HCT116 (cell line): ENCODE results near the gene NINJ1. TPM values are rescaled to one million over a fixed set of nuclear protein-coding genes. Genes with fewer than 3 reads are reported as not detected.

Experiments used
- ATAC-seq: fragments of 200-7000 bp; cut with Tn5 transposase; 2 replicates; pipeline ENCODE4 v1.9.1; 2020; ENCODE audit warnings: mild to moderate bottlenecking, moderate library complexity
- BruUV-seq: library from RNA; stranded (reverse); fragments of 400-500 nt; replicated peaks from 2 replicates; lab custom pipeline; 2021; lab: Mats Ljungman, UMichigan
- CTCF ChIA-PET: fragments of 300-600 bp; sonication (Branson Sonifier 250); formaldehyde crosslinking; loops from one replicate; lab custom pipeline; 2021; ENCODE audit warnings: antibody characterized with exemption; lab: Charles Lee
- POLR2A ChIA-PET: fragments of 300-600, 350-600 bp; sonication (Branson Sonifier 250); formaldehyde crosslinking; loops from one replicate; lab custom pipeline; 2021; ENCODE audit warnings: antibody characterized with exemption; lab: Charles Lee
- RAD21 ChIA-PET, 2 experiments: fragments of 300-600 bp; sonication (Branson Sonifier 250); formaldehyde crosslinking; loops; one replicate each; lab custom pipeline; 2023; ENCODE audit warnings: low total read pairs in 2 of 2; ENCODE audit not compliant: uncharacterized antibody in 2 of 2, unreplicated experiment in 2 of 2, low non-redundant PET in 1 of 2; lab: Charles Lee
- DNase-seq: peaks from one replicate; pipeline ENCODE4 v3.0.0-alpha.2; 2010; ENCODE audit warnings: low read depth, low spot score
- H2AFZ ChIP-seq: fragments of 200-600 bp; shearing (Covaris generic), sonication (generic); 2 replicates; pipeline ENCODE4 v1.6.1; 2017; ENCODE audit warnings: low read depth, mixed run types, mixed read lengths, antibody characterized with exemption, low read length; ENCODE audit not compliant: poor library complexity, severe bottlenecking
- H3K27ac ChIP-seq: 2 replicates; pipeline ENCODE4 v1.5.1; 2012; ENCODE audit warnings: low read depth, low read length
- H3K27me3 ChIP-seq: fragments of 200-600 bp; sonication (generic); 2 replicates; pipeline ENCODE4 v1.6.1; 2016; ENCODE audit warnings: mixed run types, low read length, mixed read lengths; ENCODE audit not compliant: insufficient read depth
- H3K36me3 ChIP-seq, 2 experiments: fragments of 200-500 bp in 1 of 2; fragments of 200-600 bp in 1 of 2; sonication (Bioruptor generic) in 1 of 2; sonication (generic) in 1 of 2; 2 replicates each; pipeline versions ENCODE4 v1.5.1 to v1.6.1; 2014 to 2016; ENCODE audit warnings: low read length in 2 of 2, inconsistent platforms in 1 of 2, mixed read lengths in 1 of 2, mixed run types in 1 of 2; ENCODE audit not compliant: insufficient read depth in 2 of 2, control insufficient read depth in 1 of 2
- H3K4me1 ChIP-seq, 2 experiments: fragments of 200-600 bp in 1 of 2; sonication (generic) in 1 of 2; 2 replicates each; pipeline versions ENCODE4 v1.5.1 to v1.6.1; 2012 to 2017; ENCODE audit warnings: low read length in 2 of 2, inconsistent platforms in 1 of 2, mild to moderate bottlenecking in 1 of 2, mixed read lengths in 1 of 2, mixed run types in 1 of 2, moderate library complexity in 1 of 2; ENCODE audit not compliant: insufficient read depth in 2 of 2, control insufficient read depth in 1 of 2
- H3K4me2 ChIP-seq: fragments of 200-600 bp; sonication (generic); 2 replicates; pipeline ENCODE4 v1.6.1; 2017; ENCODE audit warnings: mixed run types, low read length, mixed read lengths
- H3K4me3 ChIP-seq, 2 experiments: fragments of 200-600 bp in 1 of 2; sonication (generic) in 1 of 2; replicated peaks in 1 of 2; 2 replicates each; pipeline ENCODE4 v1.5.1; 2011 to 2016; ENCODE audit warnings: low read length in 2 of 2, control low read depth in 1 of 2, low read depth in 1 of 2, mild to moderate bottlenecking in 1 of 2, mixed read lengths in 1 of 2, mixed run types in 1 of 2
- H3K79me2 ChIP-seq: fragments of 200-600 bp; sonication (generic); 2 replicates; pipeline ENCODE4 v1.6.1; 2017; ENCODE audit warnings: mild to moderate bottlenecking, mixed run types, low read length, moderate library complexity, mixed read lengths; ENCODE audit not compliant: insufficient read depth
- H3K9ac ChIP-seq: fragments of 200-600 bp; sonication (generic); 2 replicates; pipeline ENCODE4 v1.6.1; 2016; ENCODE audit warnings: low read length, mixed read lengths
- H3K9me2 ChIP-seq: fragments of 200-600 bp; sonication (generic), shearing (Covaris generic); 2 replicates; pipeline ENCODE4 v1.6.1; 2017; ENCODE audit warnings: mixed run types, mild to moderate bottlenecking, moderate library complexity; ENCODE audit not compliant: insufficient read depth
- H3K9me3 ChIP-seq, 2 experiments: fragments of 200-500 bp in 1 of 2; fragments of 200-600 bp in 1 of 2; sonication (Bioruptor generic) in 1 of 2; sonication (generic) in 1 of 2; 2 replicates each; pipeline ENCODE4 v1.6.1; 2014 to 2017; ENCODE audit warnings: low read length in 2 of 2, mixed read lengths in 2 of 2, inconsistent platforms in 1 of 2, low read depth in 1 of 2, mild to moderate bottlenecking in 1 of 2, mixed run types in 1 of 2, moderate library complexity in 1 of 2; ENCODE audit not compliant: control insufficient read depth in 1 of 2, insufficient read depth in 1 of 2
- H4K20me1 ChIP-seq: fragments of 200-600 bp; sonication (generic), shearing (Covaris generic); 2 replicates; pipeline ENCODE4 v1.6.1; 2017; ENCODE audit warnings: mixed run types, mild to moderate bottlenecking, moderate library complexity; ENCODE audit not compliant: insufficient read depth
- CEBPB ChIP-seq: IDR thresholded peaks from 2 replicates; pipeline ENCODE4 v1.6.1; 2012; ENCODE audit warnings: low read depth
- EGR1 ChIP-seq: IDR thresholded peaks from 2 replicates; pipeline ENCODE4 v1.6.1; 2012; ENCODE audit warnings: low read depth
- ELF1 ChIP-seq: IDR thresholded peaks from 2 replicates; pipeline ENCODE4 v1.6.1; 2012; ENCODE audit warnings: low read depth, borderline replicate concordance
- MAX ChIP-seq: IDR thresholded peaks from 2 replicates; pipeline ENCODE4 v1.6.1; 2012
- POLR2A ChIP-seq: IDR thresholded peaks from 2 replicates; pipeline ENCODE4 v1.7.0; 2011; ENCODE audit warnings: borderline replicate concordance; ENCODE audit not compliant: insufficient read depth, insufficient read length; ENCODE audit errors: extremely low read depth
- POLR2AphosphoS5 ChIP-seq: IDR thresholded peaks from 2 replicates; pipeline ENCODE4 v1.6.1; 2011; ENCODE audit warnings: mild to moderate bottlenecking, low read depth, low read length, moderate library complexity
- YY1 ChIP-seq: IDR thresholded peaks from 2 replicates; pipeline ENCODE4 v1.6.1; 2011; ENCODE audit warnings: low read length, low read depth, moderate library complexity, mild to moderate bottlenecking; ENCODE audit not compliant: insufficient replicate concordance; ENCODE audit errors: extremely low read depth
- ZNF274 ChIP-seq: fragments of 200-500 bp; sonication (Bioruptor generic); IDR thresholded peaks from 2 replicates; pipeline ENCODE4 v1.6.1; 2014; ENCODE audit warnings: mild to moderate bottlenecking, low read depth, low read length, inconsistent platforms
- intact Hi-C: fragments of 100-400 bp; cut with micrococcal nuclease; formaldehyde crosslinking; loops from 2 replicates; pipeline ENCODE4 v1.10.0; 2022
- total RNA-seq: library from RNA; stranded (reverse); gene quantifications from one replicate; pipeline ENCODE4 v1.2.1, GENCODE V29; 2021; ENCODE audit not compliant: unreplicated experiment

Gene NINJ1
- total RNA-seq, 1 experiment from 2014 or later, result 34.4 TPM

- H3K4me1 ChIP-seq, result peaks cover 12 to 45% of the 10 kb centered on the region in 2 experiments
- 0 out of 2 replicates have a peak overlapping the region, but pooled peaks have one; percentile 3 for H3K27ac ChIP-seq
- no peak overlapping the region for H3K9ac ChIP-seq
- intact Hi-C loops, result no loop called here
- H4K20me1 ChIP-seq, result no peaks in the 10 kb centered on the region
- TF ChIP-seq ZNF274, result no peak
- peak; percentile 53; the same call in 1 of the 2 replicates for TF ChIP-seq POLR2AphosphoS5
- TF ChIP-seq, all 23 proteins: peak for 1
- ChIA-PET POLR2A (no interaction called here), RAD21 (no interaction called here), CTCF (no interaction called here)
- H3K27me3 ChIP-seq, result no peaks in the 10 kb centered on the region
- H3K4me3 ChIP-seq, result peak overlapping the region in 1 of 2 experiments; percentile 8; a peak in 1 of 4 replicates
- no peak overlapping the region for H2AFZ ChIP-seq
- H3K79me2 ChIP-seq, result peaks cover 4% of the 10 kb centered on the region
- ATAC-seq, result no peak
- H3K9me3 ChIP-seq, result peaks cover 0 to 21% of the 10 kb centered on the region in 2 experiments; a peak in 2 of 4 replicates
- no peaks in the 10 kb centered on the region for H3K36me3 ChIP-seq
- no TSS peak for BruUV-seq
- no peaks in the 10 kb centered on the region for H3K9me2 ChIP-seq
- peak; percentile 73 for DNase-seq
- H3K4me2 ChIP-seq, result peak overlapping the region; percentile 48
Observed at GRCh38 chr9:93091453-93092081, 42.5 kb downstream of the NINJ1 start.

DNA sequence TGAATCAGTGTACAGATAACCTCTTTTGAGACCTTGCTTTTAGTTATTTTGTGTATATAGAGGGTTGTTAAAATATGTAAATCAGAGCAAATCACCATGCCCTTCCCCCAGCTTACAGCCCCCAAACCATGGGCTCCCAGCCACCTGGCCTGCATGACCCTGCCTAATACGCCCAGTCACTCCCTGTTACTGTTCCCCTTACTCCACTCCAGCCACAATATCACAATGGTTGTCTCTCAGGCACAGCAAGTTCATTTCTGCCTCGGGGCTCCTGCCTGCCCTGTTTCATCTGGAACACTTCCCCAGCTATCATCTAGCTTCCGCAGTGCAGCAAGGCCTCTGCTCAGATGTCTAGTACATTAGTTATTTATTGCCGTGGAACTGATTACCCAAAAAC is 43.0 kb downstream of the NINJ1 start:
- BruUV-seq, result no TSS peak
- intact Hi-C loops, result no loop called here
- H3K4me1 ChIP-seq, result peaks cover 12 to 45% of the 10 kb centered on the region in 2 experiments

More for the DNA sequence above, 43.0 kb downstream of the NINJ1 start:
- Histone ChIP-seq H3K9me3 (peaks cover 0 to 21% of the 10 kb centered on the region in 2 experiments; a peak in 2 of 4 replicates), H3K27ac (peak overlapping the region; percentile 3; the same call in 1 of the 2 replicates), H3K9ac (no peak overlapping the region), H3K27me3 (no peaks in the 10 kb centered on the region), H3K4me2 (peak overlapping the region; percentile 48), H3K79me2 (no peaks in the 10 kb centered on the region; the same call in 1 of the 2 replicates), H4K20me1 (no peaks in the 10 kb centered on the region), H3K4me3 (peak overlapping the region in 1 of 2 experiments; percentile 8; a peak in 1 of 4 replicates), H2AFZ (no peak overlapping the region), H3K9me2 (no peaks in the 10 kb centered on the region), H3K36me3 (peaks cover 0 to 1% of the 10 kb centered on the region in 2 experiments; a peak in 1 of 4 replicates)
- ChIA-PET POLR2A (no interaction called here), CTCF (no interaction called here), RAD21 (no interaction called here)
- ATAC-seq (no peak), DNase-seq (no peak)
- no peak for TF ChIP-seq YY1
- TF ChIP-seq MAX, result no peak
- TF ChIP-seq CEBPB, result no peak
- TF ChIP-seq POLR2A, result no peak
- no peak for TF ChIP-seq EGR1
- no peak for TF ChIP-seq ELF1
